ENCODE results near the gene ZSWIM4. TPM values are rescaled to one million over a fixed set of nuclear protein-coding genes. Genes with fewer than 3 reads are reported as not detected.
"Not testable (repeated sequence)": the region's sequence is repeated elsewhere in the genome, so short reads cannot be mapped to it uniquely, and the experiment has no call there.

Gene ZSWIM4
- 10 to 100 TPM in 1 of 4 donors, 1 to 10 TPM in 3; 6.9 to 15.6 (median 8.9) TPM for total RNA-seq

GRCh38 chr19:13794757-13795589 lies at the start of gene ZSWIM4:
Gene ZSWIM4, plus strand, starts transcription at chr19:13795443. Its CDS starts 206 bp downstream, at chr19:13795649.
- H3K9me3 ChIP-seq, result no peaks in the 10 kb centered on the region
- H3K4me1 ChIP-seq, result peaks cover 21 to 25% of the 10 kb centered on the region in 2 donors
- H3K27ac ChIP-seq, result peak within 1 kb of the TSS; percentile 86 to 97 (median 87)
- H3K36me3 ChIP-seq, result no peaks in the 10 kb centered on the region
- WGBS, 2 donors, result 5% methylated on average over 8 to 17 of the region's 71 CpGs
- peak within 1 kb of the TSS; percentile 33 to 62 (median 50) for H3K4me3 ChIP-seq (replicated peaks in 1 of 3)
- H3K27me3 ChIP-seq, result no peaks in the 10 kb centered on the region
- DNase-seq, result peak; percentile 100
- intact Hi-C loops (cut with DNase I), result loop anchor here (5.0 kb wide), 1 partner anchor 47 kb away; no protein-coding TSS in a partner anchor
- TF ChIP-seq POLR2A (IDR thresholded peaks at IDR 0.05) (peak; percentile 61 to 74), CTCF (IDR thresholded peaks at IDR 0.05) (no peak)

GRCh38 chr19:13747098-13747453 lies 48.2 kb upstream of the ZSWIM4 start:
- DNase-seq, result no peak

GRCh38 chr19:13748169-13748828 lies 46.9 kb upstream of the ZSWIM4 start:
- peak; percentile 69 to 72 for DNase-seq
- peaks cover 0 to 13% of the 10 kb centered on the region in 2 donors for H3K36me3 ChIP-seq
- peaks cover 6 to 10% of the 10 kb centered on the region in 2 donors for H3K4me1 ChIP-seq
- peak overlapping the region; percentile 41 to 92 (median 61) for H3K4me3 ChIP-seq (replicated peaks in 1 of 3)
- intact Hi-C loops (cut with DNase I), result no loop called here
- peak in 1 of 2 donors; percentile 5 for TF ChIP-seq POLR2A (IDR thresholded peaks at IDR 0.05)
- TF ChIP-seq CTCF (IDR thresholded peaks at IDR 0.05), result no peak
- 0 to 1% methylated on average over 13 to 23 of the region's 25 CpGs for WGBS, 2 donors
- H3K27me3 ChIP-seq, result no peaks in the 10 kb centered on the region
- H3K9me3 ChIP-seq, result no peaks in the 10 kb centered on the region
- peak overlapping the region; percentile 77 to 88 (median 80) for H3K27ac ChIP-seq

More at GRCh38 chr19:13747098-13747453, 48.2 kb upstream of the ZSWIM4 start:
- TF ChIP-seq CTCF (IDR thresholded peaks at IDR 0.05) (no peak), POLR2A (IDR thresholded peaks at IDR 0.05) (no peak)
- Histone ChIP-seq H3K4me3 (replicated peaks in 1 of 3) (peak overlapping the region in 2 of 3 donors; percentile 18 to 61), H3K4me1 (peaks cover 6 to 10% of the 10 kb centered on the region in 2 donors), H3K36me3 (peaks cover 0 to 5% of the 10 kb centered on the region in 2 donors), H3K9me3 (no peaks in the 10 kb centered on the region), H3K27ac (peak overlapping the region in 2 of 3 donors; percentile 41 to 77), H3K27me3 (no peaks in the 10 kb centered on the region)
- WGBS, 2 donors, result 84 to 88% methylated on average over 8 of the region's 8 CpGs
- intact Hi-C loops (cut with DNase I), result no loop called here

GRCh38 chr19:13751436-13751835 lies 43.8 kb upstream of the ZSWIM4 start:
- peaks cover 25 to 31% of the 10 kb centered on the region in 2 donors for H3K36me3 ChIP-seq
- intact Hi-C loops (cut with DNase I), result no loop called here
- TF ChIP-seq CTCF (IDR thresholded peaks at IDR 0.05), result no peak
- no peak for TF ChIP-seq POLR2A (IDR thresholded peaks at IDR 0.05)
- no peaks in the 10 kb centered on the region for H3K9me3 ChIP-seq
- no peak overlapping the region for H3K4me3 ChIP-seq (replicated peaks in 1 of 3)
- H3K27ac ChIP-seq, result no peak overlapping the region
- no peak for DNase-seq
- peaks cover 6 to 10% of the 10 kb centered on the region in 2 donors for H3K4me1 ChIP-seq
- 87 to 89% methylated on average over 16 of the region's 16 CpGs for WGBS, 2 donors
- no peaks in the 10 kb centered on the region for H3K27me3 ChIP-seq

GRCh38 chr19:13753622-13754021 lies 41.6 kb upstream of the ZSWIM4 start:
- H3K27ac ChIP-seq; H3K27me3 ChIP-seq; H3K4me1 ChIP-seq; H3K4me3 ChIP-seq (replicated peaks in 1 of 3); intact Hi-C loops (cut with DNase I); DNase-seq; H3K9me3 ChIP-seq: not testable (repeated sequence)
- 88 to 92% methylated on average over 7 of the region's 7 CpGs for WGBS, 2 donors
- peaks cover 36 to 52% of the 10 kb centered on the region in 2 donors for H3K36me3 ChIP-seq
